Liver (tissue), 2 donors: ENCODE results near the gene BLTP2.

ENCODE experiments used
- TF ChIP-seq, protein P1 (sequence below): IDR thresholded peaks from 2 replicates; pipeline ENCODE4 v1.6.1; 2016; ENCODE audit warnings: antibody characterized with exemption
- TF ChIP-seq, protein P2 (sequence below): fragments of 150-350 bp; IDR thresholded peaks from 2 replicates; pipeline ENCODE4 v1.5.1; 2017; ENCODE audit warnings: improper control_type of control experiment, low read depth, low read length; ENCODE audit not compliant: missing input control
- TF ChIP-seq, protein P3 (sequence below): IDR thresholded peaks from 2 replicates; pipeline ENCODE4 v1.6.1; 2016; ENCODE audit warnings: antibody characterized with exemption, mild to moderate bottlenecking
- donor health status: healthy.

DNA sequence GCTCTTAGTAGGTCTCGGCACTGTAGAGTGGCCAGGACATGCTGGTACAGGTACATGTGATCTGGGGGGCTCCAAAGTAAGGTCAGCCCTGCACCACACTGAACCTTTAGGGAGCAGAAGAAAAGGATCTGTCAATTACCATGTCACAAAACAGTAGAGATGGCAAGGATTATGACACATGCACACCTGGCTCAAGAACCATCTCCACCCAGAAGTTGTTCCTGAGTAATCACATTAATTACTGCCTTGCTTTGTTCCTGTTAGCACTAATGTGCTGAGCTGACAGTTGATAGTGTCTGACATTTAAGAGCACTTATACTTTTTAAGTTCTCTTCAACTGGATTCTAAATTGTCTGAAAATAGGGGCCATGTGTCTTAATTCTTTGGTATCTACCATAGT lies 9.5 kb downstream of the BLTP2 start:
- TF ChIP-seq, protein P1, sequence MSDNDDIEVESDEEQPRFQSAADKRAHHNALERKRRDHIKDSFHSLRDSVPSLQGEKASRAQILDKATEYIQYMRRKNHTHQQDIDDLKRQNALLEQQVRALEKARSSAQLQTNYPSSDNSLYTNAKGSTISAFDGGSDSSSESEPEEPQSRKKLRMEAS = no peak
- TF ChIP-seq, protein P2, sequence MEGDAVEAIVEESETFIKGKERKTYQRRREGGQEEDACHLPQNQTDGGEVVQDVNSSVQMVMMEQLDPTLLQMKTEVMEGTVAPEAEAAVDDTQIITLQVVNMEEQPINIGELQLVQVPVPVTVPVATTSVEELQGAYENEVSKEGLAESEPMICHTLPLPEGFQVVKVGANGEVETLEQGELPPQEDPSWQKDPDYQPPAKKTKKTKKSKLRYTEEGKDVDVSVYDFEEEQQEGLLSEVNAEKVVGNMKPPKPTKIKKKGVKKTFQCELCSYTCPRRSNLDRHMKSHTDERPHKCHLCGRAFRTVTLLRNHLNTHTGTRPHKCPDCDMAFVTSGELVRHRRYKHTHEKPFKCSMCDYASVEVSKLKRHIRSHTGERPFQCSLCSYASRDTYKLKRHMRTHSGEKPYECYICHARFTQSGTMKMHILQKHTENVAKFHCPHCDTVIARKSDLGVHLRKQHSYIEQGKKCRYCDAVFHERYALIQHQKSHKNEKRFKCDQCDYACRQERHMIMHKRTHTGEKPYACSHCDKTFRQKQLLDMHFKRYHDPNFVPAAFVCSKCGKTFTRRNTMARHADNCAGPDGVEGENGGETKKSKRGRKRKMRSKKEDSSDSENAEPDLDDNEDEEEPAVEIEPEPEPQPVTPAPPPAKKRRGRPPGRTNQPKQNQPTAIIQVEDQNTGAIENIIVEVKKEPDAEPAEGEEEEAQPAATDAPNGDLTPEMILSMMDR = no peak
- TF ChIP-seq, protein P3, sequence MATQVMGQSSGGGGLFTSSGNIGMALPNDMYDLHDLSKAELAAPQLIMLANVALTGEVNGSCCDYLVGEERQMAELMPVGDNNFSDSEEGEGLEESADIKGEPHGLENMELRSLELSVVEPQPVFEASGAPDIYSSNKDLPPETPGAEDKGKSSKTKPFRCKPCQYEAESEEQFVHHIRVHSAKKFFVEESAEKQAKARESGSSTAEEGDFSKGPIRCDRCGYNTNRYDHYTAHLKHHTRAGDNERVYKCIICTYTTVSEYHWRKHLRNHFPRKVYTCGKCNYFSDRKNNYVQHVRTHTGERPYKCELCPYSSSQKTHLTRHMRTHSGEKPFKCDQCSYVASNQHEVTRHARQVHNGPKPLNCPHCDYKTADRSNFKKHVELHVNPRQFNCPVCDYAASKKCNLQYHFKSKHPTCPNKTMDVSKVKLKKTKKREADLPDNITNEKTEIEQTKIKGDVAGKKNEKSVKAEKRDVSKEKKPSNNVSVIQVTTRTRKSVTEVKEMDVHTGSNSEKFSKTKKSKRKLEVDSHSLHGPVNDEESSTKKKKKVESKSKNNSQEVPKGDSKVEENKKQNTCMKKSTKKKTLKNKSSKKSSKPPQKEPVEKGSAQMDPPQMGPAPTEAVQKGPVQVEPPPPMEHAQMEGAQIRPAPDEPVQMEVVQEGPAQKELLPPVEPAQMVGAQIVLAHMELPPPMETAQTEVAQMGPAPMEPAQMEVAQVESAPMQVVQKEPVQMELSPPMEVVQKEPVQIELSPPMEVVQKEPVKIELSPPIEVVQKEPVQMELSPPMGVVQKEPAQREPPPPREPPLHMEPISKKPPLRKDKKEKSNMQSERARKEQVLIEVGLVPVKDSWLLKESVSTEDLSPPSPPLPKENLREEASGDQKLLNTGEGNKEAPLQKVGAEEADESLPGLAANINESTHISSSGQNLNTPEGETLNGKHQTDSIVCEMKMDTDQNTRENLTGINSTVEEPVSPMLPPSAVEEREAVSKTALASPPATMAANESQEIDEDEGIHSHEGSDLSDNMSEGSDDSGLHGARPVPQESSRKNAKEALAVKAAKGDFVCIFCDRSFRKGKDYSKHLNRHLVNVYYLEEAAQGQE = no peak
